NCI-H774 (cell line): ENCODE data around the gene RALGAPA2.
A peak's percentile ranks its signal among the peaks of the same experiment; 100 is the strongest.

Experiments used
- DNase-seq: peaks from one replicate; lab custom pipeline; 2025; lab: John Stamatoyannopoulos, UW

RALGAPA2 gene

DNA sequence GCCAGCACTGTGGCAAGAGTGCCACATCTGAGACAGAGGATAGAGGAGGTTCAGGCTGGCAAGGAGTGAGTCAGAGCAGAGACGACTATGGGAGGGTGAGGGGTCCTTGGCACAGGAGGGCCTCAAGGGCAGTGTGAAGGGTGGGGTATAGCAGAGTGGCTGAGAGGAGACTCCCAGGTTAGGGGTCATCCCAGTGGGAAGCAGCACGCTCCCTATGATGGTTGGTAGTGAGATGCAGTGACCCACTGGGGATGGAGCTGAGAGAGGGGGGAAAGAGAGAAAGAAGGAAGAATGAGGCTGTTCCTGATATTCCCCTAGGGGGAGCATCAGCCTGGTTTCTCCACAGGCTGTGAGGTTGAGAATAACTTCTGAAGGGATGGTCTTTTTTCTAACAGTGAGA lies 247.2 kb downstream of the RALGAPA2 start:
- peak; percentile 14 for DNase-seq

DNA sequence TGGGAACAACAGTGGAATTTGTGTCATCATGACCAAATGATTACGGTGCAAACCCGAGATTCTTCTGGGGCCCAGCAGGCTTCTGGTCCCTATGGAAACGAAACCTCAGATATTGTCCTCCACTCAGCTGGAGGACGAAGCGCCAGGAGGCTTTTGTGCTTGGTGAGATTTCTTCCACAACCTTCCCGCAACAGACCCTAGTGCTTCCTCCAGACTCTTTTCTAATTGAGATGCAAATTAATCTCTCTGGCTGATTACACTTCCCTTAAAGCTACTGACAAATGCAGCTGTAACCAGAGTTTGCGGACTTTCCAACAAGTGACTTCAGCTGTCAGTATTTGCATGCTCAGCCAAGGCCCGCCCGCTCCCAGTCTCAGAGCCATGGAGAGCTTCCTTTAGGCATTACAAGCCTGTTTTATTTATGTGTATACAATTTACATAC lies 248.5 kb downstream of the RALGAPA2 start:
- peak; percentile 51 for DNase-seq

DNA sequence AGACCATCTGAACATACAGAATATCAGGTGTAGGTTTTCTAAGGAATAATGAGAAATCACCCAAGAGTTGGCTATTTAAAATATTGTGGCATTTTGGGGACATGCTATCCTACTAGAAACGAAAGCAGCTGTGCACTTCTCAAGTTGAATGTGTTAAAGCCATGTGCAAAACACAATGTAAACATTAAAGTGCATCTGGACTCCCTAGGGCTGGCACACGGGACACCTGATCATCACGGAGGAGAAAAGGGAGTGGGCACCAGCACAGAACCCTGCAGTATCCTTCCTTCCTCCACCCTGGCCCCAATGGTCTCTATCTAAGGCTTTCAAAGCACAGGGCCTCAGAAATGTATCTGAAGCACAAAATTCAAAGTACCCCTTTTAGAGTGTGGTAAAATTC lies 250.3 kb downstream of the RALGAPA2 start:
- peak; percentile 24 for DNase-seq

DNA sequence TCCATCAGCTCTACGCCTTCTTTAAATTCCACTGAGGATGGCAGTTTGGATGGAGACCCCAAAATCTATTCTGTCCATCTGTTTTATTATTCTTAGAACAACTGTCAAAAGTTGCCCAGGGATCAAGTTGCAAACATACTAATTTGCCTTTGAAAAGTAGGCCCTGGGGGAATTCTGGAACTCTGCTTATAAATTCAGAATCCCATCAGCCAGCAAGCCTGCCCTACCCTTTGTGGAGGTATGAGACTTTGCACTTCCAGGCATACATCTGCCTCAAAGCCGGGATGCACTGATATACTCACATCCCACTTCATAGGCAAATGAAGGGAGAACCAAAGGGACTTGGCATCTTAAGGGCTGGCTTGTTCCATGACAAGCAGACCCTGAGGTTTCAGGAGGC lies 250.9 kb downstream of the RALGAPA2 start:
- no peak for DNase-seq

DNA sequence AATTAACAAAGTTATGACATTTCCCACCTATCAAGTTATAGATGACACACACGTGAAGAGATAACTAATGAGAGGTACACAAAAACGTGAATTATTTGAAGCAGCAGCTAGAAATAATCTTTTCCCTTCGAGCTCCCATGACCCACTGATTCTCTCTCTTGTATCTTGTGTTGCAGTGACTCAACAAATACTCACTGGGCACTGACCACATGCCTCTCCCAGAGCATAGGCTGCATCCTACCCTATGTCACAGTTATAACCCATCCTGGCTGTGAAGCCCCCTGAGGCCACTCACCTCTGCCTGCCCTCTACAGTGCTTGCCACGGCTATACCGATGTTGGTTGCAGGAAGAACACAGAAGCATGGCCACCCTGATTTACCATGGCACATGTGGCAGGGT lies 252.7 kb downstream of the RALGAPA2 start:
- no peak for DNase-seq

DNA sequence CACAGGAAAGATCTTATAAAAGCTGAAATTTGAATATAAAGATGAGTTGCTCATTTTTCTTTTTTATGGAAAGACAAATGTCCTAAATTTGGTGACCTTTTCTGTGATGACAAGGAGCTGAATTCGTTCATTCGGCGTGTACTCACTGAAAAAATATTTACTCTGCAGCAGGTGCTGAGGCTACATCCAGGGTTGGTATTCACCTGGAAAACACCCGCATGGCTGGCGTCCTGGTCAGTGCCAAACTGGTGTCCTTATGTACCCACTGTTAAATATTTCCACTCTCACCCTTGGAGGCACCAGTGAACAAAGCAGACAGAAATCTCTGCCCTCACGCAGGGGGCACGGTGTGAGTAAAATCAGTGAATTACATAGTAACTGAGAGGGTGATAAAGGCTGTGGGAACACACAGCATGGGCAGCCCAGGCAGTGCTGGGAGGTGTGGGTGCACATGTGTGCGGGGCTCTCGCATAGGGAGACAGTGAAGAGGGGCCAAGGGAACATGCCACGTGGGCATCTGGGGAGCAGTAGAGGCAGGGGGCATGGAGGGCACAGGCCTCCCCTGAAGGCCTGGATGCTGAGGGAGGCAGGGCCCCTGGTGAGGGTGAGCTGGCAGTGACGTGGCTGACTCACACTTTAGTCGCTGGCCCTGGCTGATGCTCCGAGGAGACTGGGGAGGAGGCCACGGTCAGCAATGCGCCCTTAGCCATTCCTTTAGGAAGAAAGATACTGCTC lies 254.9 kb downstream of the RALGAPA2 start:
- peak; percentile 81 for DNase-seq

DNA sequence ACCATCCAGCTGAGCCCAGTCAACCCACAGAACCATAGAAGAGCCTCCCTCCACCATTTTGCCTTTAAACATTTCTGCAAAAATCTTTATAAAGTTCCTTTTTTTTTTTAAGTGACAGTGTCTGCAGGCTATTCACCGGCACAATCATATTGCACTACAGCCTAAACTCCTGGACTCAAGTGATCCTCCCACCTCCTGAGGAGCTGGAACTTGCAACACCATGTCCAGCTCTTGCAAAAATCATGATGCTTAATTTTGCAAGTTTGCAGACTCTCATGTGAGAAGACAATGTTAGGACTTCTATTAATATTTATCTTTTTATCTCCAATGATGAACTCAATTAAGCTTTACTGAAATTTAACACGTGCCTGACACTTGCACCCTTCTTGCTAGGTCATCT lies 255.7 kb downstream of the RALGAPA2 start:
- DNase-seq = no peak

DNA sequence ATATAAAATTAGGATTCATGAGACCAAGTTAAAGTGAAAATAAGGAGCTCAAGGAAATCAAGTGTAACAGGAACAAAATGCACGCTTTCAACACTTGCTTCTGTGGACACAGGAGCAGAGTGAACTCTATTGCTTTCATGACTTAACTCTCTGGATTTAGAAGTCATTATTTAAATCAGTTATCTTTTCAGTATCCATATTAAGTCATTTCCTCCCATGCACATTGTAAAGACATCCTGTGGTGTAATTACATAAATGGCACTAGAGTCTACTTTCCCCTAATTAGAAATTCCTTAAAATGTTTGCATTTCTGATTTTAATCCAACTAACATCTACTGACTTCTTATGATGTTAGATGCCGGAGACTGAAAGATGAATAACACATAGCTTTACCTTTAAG lies 256.5 kb downstream of the RALGAPA2 start:
- no peak for DNase-seq

DNA sequence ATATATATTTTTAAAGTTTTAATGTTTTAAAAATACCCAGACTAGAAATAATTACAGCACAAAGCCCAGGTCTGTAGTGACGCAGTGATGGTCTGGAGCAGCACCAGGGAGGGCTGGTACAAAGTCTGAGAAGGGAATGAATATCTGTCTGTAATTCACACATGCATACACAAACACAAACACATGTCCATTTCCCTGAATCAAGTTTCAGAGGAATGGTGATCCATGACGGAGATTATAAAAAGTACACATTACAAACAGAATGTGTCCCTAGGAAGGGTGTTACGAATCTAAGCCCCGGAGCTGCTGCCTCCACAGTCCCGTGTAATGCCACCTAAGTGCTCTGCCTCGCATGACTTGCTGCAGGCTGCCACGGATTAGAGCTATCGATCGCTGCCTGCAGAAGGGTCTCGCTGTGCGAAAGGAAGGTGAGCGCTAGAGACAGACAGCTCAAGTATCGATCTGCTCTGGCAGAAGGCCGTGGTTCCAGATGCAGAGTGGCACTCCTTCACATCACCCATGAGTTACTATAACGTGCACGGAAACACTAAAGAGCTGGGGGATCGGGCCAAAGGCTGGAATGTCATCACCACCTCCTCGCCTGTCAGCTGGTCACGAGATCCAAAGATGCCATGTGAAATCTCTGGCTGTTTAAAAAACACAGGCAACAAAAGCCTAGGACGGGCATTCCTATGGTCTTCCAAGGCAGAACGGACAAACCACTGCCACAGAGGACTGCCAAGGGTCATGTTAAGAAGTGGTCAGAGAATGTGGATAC lies 257.4 kb downstream of the RALGAPA2 start:
- no peak for DNase-seq

DNA sequence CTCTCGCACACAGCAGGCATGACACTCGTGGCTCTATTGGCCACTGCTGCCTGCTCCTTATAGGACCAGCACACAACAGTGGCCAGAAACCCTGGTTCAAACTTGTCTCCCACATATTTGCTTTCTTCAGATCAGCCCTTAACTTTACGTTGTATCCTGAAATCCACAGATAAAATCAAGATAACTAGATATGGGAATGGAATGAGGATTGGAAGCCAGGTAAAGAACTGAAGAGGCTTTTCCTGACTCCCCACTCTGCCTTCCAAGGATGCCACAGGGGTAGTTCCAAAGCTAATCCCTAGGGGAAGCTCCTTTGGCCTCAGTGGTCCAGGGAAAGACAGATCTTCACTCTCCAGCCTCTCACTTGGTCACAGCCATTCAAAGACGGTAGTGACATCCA lies 258.1 kb downstream of the RALGAPA2 start:
- no peak for DNase-seq

DNA sequence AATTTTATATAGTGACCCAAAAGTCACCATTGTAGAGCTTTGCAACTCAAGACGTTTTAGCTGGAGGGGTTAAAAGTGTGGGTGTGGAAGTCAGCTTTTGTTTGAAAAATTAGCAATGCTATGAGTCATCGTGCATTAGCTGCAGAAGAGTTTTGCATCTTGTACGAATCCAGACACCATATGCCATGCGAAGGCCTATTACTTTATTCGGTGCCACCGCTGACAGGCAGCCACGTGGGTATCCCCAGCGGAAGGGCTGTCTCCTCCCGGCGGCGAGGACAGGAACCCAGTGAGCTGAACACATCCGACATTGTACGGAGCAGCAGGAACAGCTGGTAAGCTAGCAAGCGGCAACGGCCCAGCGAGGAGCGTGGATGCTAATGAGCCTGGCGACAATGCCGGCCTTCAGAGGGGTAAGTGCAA lies 260.2 kb downstream of the RALGAPA2 start:
- DNase-seq = peak; percentile 74

DNA sequence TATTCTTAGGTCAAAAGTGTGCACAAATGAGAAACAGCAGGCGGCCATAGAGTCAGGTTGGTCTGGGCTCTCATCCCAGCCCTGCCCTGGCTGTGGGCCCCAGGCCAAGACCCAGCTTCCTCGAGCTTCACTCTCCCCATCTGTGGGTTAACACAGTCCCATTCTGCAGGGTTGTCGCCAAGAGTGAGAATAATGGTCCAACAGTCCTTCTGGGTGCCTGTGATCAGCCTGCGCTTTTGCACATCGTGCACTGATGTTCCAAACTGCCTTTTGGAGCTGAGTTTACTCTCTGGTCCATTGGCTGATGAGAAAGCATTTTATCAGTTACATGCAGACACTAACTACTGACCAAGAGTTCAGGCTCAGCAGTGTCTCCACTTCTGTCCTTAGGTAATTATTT lies 261.9 kb downstream of the RALGAPA2 start:
- DNase-seq = no peak

DNA sequence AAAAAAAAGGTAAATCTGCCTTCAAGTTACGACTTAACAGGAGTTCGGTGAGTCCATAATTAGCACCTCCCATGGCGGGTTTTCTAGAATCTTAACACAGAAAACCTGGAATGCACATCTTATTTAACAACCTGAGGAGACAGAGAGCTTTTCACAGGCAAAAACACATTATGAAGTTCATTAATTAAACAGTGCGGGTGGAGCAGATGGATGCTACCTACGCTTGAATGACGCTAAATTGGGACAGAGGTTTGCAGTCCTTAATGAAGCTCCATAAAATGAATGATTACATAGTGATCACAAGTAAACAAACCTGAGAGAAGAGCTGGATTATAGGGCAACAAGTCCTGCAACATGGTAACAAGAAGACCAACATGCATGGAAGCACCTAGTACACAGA lies 263.6 kb downstream of the RALGAPA2 start:
- DNase-seq = peak; percentile 48

DNA sequence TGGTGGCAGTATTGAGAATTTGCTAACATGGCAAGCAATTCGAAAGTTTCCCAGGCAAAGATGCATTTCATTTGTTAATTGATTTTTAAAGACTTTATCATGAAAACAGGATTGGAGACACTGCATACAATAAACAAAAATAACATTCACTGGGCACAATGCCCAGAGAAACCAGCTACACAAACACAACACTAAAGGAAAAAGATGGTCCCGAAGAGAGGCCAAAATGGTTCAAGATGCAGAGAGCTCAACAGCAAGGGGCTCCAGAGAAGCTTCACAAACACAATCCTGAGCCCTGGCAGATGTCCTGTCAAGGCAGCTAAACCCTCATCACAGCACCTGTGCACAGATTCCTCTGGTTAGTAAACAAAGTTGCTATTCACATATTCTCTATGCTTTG lies 265.2 kb downstream of the RALGAPA2 start:
- no peak for DNase-seq

DNA sequence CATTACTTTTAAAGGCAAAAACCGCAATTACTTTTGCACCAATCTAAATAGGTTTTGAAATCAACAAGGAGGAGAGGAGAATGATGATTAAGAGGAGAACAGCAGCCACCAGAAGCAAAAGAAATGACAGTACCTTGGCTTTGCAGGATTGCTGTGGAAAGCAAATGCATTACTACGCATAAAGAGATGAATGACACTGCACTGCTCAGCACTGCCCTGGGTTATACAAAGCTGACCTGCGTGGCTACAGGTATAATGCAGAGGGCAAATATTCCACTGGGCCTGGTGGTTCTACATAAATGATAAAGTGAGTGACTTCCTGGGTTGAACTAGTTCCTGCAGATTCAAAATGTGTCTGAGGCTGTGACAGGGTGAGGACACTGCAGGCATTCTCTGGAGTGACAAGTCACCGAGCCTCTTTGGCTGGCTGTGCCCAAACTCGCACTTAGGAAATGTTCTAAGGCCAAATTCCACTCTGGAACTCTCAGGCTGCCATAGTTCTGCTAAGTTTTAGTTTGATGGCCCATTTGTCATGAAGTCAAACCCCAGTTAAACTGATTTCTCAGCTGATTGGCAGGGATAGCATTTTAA lies 265.9 kb downstream of the RALGAPA2 start:
- DNase-seq = no peak

DNA sequence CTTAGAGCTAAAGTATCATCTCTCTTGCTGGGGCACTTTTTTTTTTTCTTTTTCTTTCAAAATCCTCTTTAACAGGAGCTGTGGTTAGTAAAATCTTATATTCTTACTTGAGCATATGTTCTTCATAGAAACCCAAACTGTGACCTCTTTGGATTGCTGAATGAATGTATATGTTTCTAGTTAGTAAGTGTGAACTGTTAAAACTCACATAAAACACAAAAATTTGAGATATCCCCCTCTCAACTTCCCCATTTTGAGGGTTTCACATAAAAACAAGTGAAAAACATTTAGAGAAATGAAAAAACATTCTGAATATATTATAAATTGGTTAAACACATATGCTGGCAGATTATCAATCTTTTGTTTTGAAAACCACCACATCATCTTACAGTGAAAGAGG lies 266.4 kb downstream of the RALGAPA2 start:
- no peak for DNase-seq

DNA sequence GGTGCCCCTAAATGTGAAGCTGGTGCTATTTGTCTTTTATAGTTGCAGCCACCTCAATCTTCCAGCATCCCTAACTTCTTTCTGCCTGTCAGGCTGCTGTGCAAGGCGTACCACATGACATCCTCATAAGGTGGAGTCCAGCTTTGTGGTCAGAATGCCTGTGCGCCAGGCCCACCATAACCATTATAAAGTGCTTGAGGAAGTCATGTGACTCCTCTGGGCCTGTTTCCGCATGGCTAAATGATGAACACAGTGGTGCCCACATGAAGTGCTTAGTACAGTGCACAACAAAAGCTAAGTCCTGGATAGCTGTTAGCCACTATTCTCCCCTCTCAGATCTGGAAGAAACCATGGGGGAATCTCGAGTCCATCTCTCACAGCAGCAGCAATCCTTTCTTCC lies 268.9 kb downstream of the RALGAPA2 start:
- no peak for DNase-seq

DNA sequence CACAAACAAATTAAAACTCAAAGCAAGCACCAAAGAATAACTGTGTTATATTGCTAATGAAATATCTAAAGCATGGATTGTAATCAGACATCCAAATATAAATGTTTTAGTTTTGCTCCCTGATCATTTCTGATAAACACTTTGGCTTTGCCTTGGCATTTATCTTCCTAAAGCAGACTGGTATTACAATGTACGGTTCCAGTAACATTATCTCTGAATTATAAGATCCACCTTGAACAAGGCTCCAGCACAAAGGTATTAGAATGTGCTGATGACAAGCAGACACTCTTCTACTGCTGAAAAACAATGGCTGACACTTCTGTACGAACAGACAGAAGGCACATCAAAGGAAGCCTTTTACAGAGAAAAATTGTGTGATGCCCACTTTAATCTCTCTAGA lies 270.0 kb downstream of the RALGAPA2 start:
- no peak for DNase-seq

DNA sequence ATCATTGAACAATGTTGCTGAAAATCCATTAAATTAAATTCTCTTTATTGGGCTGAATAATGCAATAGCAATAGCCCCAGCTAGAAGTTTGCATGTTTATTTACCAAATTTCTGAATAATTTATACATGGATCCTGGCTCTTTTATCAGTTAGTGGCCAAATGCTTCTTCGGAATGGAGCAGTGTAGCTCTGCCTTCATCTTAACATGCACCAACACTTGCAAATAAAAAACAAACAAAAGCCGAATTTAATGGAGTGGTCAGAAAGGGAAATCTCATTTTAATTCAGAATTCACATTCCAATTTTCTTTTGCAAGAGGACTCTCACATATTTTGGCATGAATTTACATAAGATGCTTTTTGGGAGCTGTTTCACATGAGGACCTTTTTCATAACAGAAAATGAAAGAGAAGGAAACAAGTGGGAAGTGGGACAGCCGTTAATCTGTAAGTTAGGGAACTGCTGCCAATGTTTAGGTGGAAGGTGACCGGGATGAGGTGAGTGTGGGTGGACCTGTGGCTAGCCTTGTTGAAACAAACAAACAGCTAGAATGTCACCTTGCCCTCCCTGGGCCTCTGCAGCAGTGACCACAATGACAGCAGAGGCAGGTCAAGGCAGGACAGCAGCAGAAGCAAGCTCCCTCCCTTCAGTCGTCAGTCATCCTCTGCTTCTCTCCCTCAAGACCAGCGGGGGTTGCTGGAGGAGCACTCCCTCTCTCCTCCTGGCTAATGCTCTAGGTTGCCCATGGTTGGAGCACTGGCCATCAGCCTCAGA lies 271.4 kb downstream of the RALGAPA2 start:
- DNase-seq = no peak

DNA sequence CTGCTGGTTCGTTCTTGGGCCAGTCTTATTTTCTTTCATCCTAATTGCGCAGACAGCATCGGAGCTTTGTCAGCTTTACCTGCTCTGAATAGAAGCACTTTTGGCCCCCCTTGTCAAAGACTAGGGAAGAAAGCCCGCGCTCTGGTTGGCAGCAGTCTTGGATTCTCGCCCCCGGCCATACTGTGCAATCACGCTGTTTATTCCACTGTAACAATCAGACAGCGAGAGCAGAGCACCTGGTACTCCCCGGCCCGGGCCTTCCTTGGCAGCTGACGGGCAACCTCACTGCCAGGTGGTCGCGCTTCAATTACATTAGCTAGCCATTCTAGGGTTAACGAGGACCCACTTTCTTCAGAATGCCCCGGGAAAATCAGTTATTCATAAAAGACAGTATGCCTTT lies 272.0 kb downstream of the RALGAPA2 start:
- peak; percentile 35 for DNase-seq

DNA sequence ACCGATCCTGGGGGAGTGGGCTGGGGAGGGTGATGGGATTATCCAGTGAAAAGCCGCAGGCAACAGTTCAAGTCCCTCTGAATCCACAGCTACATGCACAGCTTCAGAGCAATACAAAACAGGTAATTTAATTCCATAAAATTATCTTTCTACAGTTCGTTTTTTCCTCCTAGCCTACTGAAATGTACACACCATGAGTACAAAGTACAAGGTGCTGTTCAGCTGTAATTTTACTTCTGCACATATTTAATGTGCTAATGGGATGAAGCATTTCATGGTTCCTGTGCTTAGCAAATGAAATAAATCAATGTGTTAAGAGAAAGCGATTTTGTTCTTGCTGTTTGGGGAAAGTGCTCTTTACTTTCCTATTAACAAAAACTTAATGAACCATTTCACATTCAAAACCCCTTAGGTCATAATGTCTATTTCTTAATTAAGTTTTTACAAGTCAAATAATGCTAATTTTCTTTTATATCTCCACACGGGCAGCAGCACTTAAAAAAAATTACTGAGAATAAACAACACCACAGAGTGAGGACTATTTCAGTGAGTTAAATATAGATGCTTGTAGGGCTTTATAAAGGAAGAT lies 272.7 kb downstream of the RALGAPA2 start:
- peak; percentile 57 for DNase-seq

DNA sequence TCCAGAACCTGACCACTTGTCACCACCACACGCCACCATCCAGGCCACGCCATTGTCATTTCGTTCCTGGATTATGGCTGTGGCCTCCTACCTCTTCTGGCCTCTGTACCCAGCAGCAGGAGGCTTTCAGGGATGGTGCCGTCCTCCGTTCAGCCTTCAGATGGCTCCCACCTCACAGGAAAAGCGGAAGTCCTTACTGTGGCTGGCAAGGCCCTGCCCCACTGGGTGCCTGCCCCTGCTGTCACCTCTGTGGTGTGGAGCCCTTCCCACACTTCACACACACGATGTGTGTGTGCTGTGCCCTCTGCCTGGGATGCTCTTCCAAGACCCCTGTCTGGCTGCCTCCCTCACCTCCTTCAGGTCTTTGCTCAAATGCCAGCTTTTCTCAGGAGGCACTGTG lies 275.1 kb downstream of the RALGAPA2 start:
- DNase-seq = no peak
